Calu3 (cell line): ENCODE measurements around the gene SGSM2. TPM values are rescaled to one million over a fixed set of nuclear protein-coding genes. Genes with fewer than 3 reads are reported as not detected.

ENCODE experiments used
- BruUV-seq: library from RNA; stranded (reverse); fragments of 400-500 nt; replicated peaks from 2 replicates; lab custom pipeline; 2021; lab: Mats Ljungman, UMichigan
- CTCF ChIA-PET: fragments of 300-600 bp; sonication (Branson Sonifier 250); formaldehyde crosslinking; loops from one replicate; lab custom pipeline; 2022; ENCODE audit warnings: antibody characterized with exemption; lab: Charles Lee
- DNase-seq: peaks from one replicate; pipeline ENCODE4 v3.0.0; 2022
- H3K27ac Mint-ChIP-seq: one replicate; pipeline ENCODE4 v1.8.0; 2022; ENCODE audit warnings: mixed read lengths; ENCODE audit not compliant: unreplicated experiment
- H3K27me3 Mint-ChIP-seq: one replicate; pipeline ENCODE4 v1.8.0; 2022; ENCODE audit warnings: mixed read lengths; ENCODE audit not compliant: unreplicated experiment
- H3K36me3 Mint-ChIP-seq: one replicate; pipeline ENCODE4 v1.8.0; 2022; ENCODE audit warnings: mild to moderate bottlenecking, moderate library complexity, mixed read lengths; ENCODE audit not compliant: insufficient read depth, unreplicated experiment
- H3K4me1 Mint-ChIP-seq: one replicate; pipeline ENCODE4 v1.8.0; 2022; ENCODE audit warnings: mild to moderate bottlenecking, low read depth, mixed read lengths; ENCODE audit not compliant: unreplicated experiment
- H3K4me3 Mint-ChIP-seq: one replicate; pipeline ENCODE4 v1.8.0; 2022; ENCODE audit warnings: mild to moderate bottlenecking, low read depth, moderate library complexity, mixed read lengths; ENCODE audit not compliant: unreplicated experiment
- H3K9me3 Mint-ChIP-seq: one replicate; pipeline ENCODE4 v1.8.0; 2022; ENCODE audit warnings: low read depth, mixed read lengths; ENCODE audit not compliant: unreplicated experiment
- CTCF ChIP-seq: fragments of 200-600 bp; IDR thresholded peaks from one replicate; pipeline ENCODE4 v1.8.0; 2022; ENCODE audit warnings: antibody characterized with exemption; ENCODE audit not compliant: unreplicated experiment
- intact Hi-C: fragments of 100-400 bp; cut with micrococcal nuclease; formaldehyde crosslinking; loops from one replicate; pipeline ENCODE4 v1.10.0; 2022; ENCODE audit not compliant: unreplicated experiment
- total RNA-seq: library from RNA; stranded (reverse); gene quantifications from 2 replicates; pipeline ENCODE4 v1.2.3, GENCODE V29; 2022

SGSM2 gene
- total RNA-seq, 1 experiment from 2014 or later: 54.9 TPM

GRCh38 chr17:2297023-2297422 lies 40.3 kb upstream of the SGSM2 start:
- BruUV-seq: no TSS peak
- CTCF ChIA-PET: no interaction called here
- no peak for DNase-seq
- no peaks in the 10 kb centered on the region for H3K9me3 Mint-ChIP-seq
- peaks cover 5% of the 10 kb centered on the region for H3K36me3 Mint-ChIP-seq
- H3K4me1 Mint-ChIP-seq: peaks cover 12% of the 10 kb centered on the region
- no peak for TF ChIP-seq CTCF
- intact Hi-C loops: no loop called here
- H3K27me3 Mint-ChIP-seq: no peaks in the 10 kb centered on the region
- no peak overlapping the region for H3K27ac Mint-ChIP-seq
- H3K4me3 Mint-ChIP-seq: no peak overlapping the region

GRCh38 chr17:2299136-2299535 lies 38.2 kb upstream of the SGSM2 start:
- Mint-ChIP-seq H3K4me1 (peaks cover 12% of the 10 kb centered on the region), H3K27ac (no peak overlapping the region), H3K4me3 (no peak overlapping the region), H3K36me3 (peaks cover 19% of the 10 kb centered on the region), H3K27me3 (no peaks in the 10 kb centered on the region), H3K9me3 (no peaks in the 10 kb centered on the region)
- no TSS peak for BruUV-seq
- no peak for DNase-seq
- intact Hi-C loops: no loop called here
- CTCF ChIA-PET: no interaction called here
- no peak for TF ChIP-seq CTCF

- DNase-seq: no peak
- BruUV-seq: no TSS peak
These were observed 37.5 kb upstream of the SGSM2 start for GRCh38 chr17:2299756-2300155.

GRCh38 chr17:2302778-2303203 lies 34.5 kb upstream of the SGSM2 start:
- Mint-ChIP-seq H3K4me1 (peaks cover 14% of the 10 kb centered on the region), H3K36me3 (peaks cover 26% of the 10 kb centered on the region), H3K4me3 (peak overlapping the region; percentile 79), H3K9me3 (no peaks in the 10 kb centered on the region), H3K27ac (no peak overlapping the region), H3K27me3 (no peaks in the 10 kb centered on the region)
- BruUV-seq: TSS peak; percentile 47
- no peak for TF ChIP-seq CTCF
- CTCF ChIA-PET: interaction anchor here (0.9 to 1.4 kb wide), 2 partner anchors 50 to 58 kb away, joined by 3 read pairs; no protein-coding TSS in a partner anchor
- DNase-seq: no peak
- intact Hi-C loops: no loop called here

More at GRCh38 chr17:2299756-2300155, 37.5 kb upstream of the SGSM2 start:
- Mint-ChIP-seq H3K36me3 (peaks cover 20% of the 10 kb centered on the region), H3K9me3 (no peaks in the 10 kb centered on the region), H3K27me3 (no peaks in the 10 kb centered on the region), H3K4me1 (peaks cover 15% of the 10 kb centered on the region), H3K27ac (no peak overlapping the region), H3K4me3 (no peak overlapping the region)
- no peak for TF ChIP-seq CTCF
- intact Hi-C loops: no loop called here
- CTCF ChIA-PET: no interaction called here
